HG03039 (cell line): Measurements from ENCODE around the gene CDH12.
"Not testable (repeated sequence)": the region's sequence is repeated elsewhere in the genome, so short reads cannot be mapped to it uniquely, and the experiment has no call there.

Experiments
- ATAC-seq: cut with Tn5 transposase; IDR thresholded peaks from one replicate; pipeline ENCODE4 v1.9.1; 2021; ENCODE audit warnings: mild to moderate bottlenecking, moderate library complexity; ENCODE audit not compliant: unreplicated experiment

The CDH12 gene

DNA sequence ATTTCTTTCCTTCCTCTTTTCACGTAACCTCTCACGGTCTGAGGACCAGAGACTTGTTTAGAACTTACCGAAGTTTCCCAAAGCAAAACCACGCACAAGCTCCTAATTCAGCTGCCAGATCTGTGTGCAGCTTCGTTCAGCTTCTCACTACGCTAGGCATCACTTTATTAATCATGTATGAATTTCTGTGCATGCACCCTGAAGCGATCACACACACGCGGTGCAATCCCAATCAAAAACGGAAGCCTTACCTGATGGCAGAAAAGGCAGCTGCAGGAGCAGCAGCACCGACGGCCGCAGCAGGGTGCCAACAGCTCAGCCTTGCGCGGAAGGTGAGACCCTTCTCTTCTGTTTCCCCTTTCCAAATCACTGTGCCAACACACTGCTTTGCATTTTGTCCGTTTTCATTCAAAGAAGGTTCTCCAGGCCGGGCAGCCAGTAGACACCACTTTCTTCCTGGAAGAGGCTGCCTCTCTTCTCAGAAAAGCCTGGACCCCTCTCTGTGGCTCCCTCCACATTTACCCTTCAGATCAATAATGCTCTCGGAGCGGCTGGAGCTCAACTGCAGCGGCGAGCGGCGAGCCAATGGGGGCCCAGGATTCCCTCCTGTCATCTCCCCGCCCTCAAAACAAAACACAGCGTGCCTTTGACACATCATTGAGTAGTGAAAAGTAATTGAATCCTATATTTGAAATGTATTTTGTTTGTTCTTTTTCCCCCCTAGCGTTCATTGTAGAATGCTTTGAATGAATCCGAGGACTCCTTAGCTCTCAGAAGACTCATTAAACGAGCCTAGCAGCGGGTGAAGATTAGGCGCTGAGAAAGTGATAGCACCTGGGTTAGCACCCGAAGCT is at the start of gene CDH12:
Gene CDH12 (minus strand): TSS at position 538 of the 854 bp plus-strand sequence.
- no peak for ATAC-seq

DNA sequence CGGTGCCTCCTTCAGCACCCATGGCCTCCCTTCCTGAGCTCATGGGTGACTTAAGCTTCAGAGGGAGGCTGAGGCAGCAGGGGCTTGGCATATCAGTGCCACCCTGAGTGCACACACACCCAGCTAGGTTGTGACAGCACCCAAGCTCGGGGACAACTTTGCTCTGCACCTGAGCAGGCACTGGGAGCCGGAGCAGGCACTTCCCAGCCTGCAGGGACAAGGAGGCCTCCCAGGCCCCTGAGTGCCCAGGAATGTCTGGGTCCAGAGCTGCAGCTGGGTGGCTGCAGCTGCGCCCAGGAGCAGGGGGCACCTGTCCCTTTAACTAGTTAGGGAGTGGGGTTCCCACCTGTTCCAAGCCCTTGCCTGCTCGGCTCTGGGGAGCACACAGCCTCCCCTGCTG is 48.7 kb upstream of the CDH12 start:
- no peak for ATAC-seq

DNA sequence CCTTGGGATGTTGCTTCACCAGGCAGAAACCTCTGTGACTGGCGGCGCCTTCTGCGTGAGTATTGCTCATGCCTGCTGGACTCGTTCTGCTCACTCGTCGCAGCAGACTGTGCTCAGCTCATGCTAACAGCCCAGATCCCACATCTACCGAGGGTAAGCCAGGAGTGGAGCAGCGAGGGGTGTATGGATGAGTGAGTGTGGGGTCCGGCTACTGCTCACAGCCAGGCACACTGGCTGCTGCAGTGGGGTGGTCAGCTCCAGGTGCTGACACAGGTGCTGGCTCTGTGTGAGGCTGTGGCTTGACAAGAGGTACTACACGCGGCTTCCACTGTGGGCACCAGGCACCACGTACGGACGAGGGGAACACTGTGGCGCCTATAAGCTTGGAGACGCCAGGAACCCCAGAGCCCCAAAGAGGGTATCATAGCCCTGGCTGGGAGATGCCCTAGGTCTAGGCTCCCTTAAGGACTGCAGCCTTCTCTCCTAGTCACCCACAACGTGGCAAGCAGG is 47.7 kb upstream of the CDH12 start:
- ATAC-seq = no peak

DNA sequence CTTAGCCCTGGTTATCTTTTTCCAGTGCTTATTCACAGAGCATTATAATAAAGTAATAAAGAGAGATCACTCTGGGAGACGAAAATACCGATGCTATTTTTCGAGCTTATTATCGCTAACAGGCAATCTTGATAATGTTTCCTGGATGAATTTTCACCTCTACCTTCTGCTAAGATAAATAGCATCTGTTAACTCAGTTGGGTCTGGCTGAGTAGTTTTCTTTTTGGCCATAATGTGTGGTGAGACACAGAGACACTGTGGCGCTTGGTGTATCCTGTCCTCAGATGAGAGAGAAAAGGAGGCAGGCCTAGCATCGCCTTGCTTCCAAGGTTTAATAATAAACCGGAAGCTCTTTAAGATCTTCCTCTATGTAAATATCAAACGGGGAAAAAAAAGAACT is 46.2 kb upstream of the CDH12 start:
- no peak for ATAC-seq

DNA sequence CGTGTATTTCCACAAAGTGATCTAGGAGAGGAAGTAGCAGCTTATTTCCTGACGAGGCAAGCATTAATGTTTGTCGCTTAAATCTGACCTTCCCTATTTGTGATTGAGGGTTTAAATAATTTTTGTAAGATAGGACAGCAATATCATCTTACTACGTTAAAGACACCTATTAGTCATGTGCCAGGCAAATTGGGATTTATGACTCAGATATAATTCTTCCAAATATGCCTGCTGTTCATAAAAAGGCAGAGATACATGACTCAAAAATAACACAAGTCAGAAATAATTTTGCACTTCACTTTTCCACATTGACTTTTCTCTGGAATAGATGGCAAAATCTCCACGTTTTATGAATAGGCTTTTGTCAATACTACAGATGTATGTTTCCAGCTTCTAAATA is 43.0 kb upstream of the CDH12 start:
- ATAC-seq = no peak

DNA sequence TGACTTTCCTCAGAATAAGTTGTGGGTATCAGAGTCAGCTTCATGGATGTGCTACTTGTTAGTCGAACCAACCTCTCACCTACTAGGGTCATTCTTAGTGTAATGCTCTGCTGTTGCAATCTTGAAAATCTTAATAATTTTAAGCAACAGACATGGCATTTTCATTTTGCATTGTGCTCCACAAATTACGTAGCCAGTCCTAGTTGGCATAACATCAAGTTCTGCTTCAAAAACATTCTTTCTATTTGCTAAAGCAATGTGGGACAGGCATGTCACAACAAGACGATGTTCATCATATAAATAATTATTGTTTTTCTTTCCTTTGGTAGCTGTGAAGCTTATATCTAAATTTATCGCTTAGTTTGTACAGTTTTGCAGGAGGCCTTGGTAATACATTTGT is 39.3 kb upstream of the CDH12 start:
- no peak for ATAC-seq

DNA sequence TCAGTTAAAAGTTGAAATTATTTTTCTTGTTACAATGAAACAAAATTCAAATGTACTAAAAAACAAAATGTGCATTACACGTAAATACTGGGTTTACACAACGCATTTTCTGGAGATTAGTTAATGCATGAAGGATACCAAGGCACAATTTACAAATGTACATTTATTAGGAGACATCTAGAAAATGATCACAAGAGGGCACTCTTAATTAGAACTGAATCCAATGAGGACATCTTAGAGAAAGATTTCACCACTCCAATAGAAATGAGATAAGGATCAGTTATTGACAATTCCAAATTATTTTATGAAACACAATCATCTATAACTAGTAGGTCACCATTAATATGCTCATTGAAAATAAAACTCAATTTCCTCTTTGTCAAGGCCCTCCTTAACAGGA is 36.6 kb upstream of the CDH12 start:
- no peak for ATAC-seq

DNA sequence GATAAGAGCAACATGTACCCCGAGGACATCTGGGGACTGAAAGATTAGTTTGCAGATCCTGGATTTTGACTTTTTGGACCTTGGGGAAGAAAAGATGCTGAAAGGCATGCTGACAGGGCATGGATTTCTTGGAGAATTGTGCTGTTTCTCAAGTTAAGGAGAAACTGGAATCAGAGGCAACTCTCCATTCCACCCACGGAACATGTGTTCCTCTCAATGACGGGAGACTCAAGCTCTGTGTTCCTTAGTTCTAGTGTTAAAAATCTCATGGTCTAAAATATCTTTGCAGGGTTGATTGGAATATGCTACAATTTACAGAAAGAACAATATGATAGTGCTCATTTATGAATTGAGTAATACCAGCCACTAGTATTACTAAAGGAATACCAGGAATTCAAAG is 34.4 kb upstream of the CDH12 start:
- no peak for ATAC-seq

DNA sequence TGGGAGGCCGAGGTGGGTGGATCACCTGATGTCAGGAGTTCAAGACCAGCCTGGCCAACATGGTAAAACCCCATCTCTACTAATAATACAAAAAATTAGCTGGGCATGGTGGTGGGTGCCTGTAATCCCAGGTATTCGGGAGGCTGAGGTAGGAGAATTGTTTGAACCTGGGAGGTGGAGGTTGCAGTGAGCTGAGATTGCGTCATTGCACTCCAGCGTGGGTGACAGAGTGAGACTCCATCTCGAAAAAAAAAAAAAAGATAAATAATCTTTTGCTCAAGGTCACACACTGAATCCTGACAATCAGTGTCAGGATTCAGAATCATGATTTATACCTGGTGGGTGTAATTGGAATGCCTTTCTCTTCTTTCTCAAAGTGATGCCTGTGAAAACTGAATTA is 5.8 kb upstream of the CDH12 start:
- not testable (repeated sequence) for ATAC-seq

DNA sequence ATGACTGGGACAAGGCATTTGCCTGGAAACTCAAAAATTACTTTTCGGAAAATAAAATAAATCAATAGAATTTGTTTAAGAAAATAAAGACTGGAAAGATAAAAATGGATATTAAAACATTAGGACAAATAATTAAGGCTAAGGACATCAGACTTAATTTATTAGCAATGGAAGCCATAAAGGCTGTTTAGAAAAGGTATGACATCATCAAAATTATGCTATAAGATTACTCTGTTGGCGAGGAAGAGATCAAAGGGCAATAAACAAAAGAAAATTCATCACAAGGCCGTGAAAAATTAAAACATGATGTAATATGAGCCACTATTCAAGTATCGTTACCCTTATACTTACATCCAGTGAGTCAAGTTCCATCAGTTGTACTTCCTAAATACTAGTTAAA is 2.7 kb upstream of the CDH12 start:
- no peak for ATAC-seq

DNA sequence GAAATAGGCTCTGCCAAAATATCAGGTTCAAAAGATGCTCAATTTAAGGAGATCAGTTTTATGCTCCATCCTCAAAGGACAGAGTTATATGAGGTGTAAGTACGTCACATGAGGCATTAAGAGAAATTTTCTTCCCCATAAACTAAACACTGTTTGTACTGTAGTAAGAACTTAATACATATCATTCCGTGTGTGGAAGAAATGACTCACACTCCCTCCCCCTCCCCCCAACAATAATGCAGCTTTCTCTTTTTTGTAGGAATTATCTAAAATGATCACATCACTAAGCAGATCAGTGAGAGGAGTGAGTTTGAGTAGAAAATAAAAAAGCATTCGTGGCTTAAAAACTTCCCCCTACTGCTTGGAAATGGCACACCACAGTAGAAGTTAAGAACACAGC is 2.2 kb downstream of the CDH12 start:
- no peak for ATAC-seq

DNA sequence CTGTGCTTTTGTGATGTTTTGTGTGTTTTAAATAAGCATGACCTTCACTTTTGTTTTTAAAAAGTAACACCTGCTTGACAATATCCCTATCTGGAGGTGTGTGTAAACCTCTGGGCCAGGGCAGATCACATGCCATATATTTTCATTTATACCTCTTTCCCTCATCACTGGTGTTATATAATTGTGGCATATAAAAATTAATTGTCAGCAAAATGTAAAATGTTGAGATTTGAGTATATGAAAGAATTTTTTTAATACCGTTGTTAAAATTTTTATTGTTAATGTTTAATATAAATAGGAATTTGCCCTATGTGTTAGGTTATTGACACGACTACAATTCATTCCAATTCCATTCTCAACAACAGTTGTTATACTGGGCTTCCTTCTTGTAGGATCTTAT is 6.5 kb downstream of the CDH12 start:
- ATAC-seq = no peak

DNA sequence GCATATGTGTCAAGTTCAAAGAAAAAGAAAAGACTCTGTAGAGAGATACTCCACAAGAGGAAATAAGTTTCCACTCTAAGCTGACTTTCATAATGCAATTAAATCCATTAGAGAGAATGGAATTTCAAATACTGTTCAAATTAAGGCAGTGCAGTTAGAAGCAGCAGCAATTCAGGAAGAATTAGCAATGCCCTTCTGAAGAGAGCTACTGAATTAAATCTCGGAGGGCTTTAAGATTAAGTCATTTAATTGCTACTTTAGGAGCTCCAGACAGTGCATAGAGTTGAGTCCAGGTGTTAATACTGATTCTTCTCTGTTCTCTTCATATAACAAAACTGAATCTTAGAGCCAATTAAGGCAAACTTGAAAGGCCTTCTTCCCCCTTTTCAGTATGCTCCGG is 8.5 kb downstream of the CDH12 start:
- no peak for ATAC-seq

DNA sequence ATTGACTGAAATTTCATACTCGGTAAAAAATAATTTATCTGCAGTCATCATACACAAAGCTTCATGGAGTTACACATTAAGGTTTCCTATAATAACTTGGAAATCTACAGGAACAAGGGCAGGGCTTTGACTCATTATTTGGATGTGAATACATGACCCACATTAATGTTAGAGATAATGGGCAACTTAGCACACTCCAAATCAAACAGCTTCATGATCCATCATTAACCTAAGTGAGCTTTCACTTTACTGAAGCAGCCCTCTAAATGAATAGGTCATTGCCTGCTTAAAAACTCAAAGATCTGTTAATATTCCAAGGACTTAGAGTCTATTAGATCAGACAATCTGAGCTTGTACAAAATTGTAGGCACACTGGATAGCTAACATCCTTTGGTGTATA is 9.0 kb downstream of the CDH12 start:
- ATAC-seq = no peak

DNA sequence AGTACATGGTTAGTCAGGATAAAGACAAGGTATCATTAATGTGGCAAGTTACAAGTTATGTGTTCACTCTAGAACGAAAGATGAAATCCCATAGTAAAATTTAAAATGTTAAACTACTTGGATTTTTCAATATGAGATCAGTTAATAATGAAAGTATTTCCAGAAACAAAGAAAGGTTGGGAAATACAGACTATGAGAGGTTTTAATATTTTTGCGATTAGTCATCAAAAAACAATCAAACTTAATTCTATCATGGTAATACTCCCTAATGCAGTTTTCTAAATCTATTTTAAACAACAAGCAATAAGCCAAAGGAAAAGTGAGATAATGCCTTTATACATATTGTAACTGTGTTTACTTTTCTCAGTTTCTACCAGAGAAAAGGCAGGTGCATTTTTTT is 10.6 kb downstream of the CDH12 start:
- ATAC-seq = no peak

DNA sequence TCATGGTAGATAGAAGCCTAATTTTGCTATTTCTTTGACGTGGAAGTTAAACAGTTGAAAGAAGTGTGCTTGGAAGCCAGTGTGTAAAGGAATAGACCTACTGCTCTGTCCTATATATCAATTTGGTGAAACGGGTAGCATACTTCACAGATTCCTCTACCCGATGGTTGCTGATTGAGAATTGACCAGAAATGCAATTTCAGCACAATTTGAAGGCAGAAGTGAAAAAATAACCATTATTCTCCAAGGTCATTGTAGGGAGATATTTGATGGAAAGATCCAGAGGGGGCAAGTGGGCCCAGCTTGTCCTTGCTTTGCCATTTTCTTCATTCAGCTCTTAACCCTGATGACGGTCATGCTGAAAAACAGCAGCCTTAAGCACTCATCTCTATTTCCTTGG is 15.3 kb downstream of the CDH12 start:
- ATAC-seq = no peak

DNA sequence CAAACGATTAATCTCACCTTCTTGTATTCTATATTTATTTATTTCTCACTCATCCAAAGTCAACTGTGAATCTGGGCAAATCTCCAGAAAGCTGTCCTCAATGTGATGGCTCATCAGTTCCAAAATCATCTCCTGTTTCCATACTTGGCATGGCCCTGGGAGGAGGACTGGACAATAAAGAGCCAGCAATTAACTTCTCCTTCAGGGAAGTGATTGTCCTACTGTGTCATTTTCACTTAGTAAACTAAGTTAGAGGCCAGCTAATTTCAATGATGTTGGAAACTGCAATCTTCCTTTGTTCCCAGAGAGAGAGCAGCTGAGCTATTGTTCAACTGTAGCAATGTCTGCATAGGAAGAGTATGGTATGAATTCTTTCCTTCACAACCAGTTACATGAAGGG is 17.5 kb downstream of the CDH12 start:
- ATAC-seq = no peak

DNA sequence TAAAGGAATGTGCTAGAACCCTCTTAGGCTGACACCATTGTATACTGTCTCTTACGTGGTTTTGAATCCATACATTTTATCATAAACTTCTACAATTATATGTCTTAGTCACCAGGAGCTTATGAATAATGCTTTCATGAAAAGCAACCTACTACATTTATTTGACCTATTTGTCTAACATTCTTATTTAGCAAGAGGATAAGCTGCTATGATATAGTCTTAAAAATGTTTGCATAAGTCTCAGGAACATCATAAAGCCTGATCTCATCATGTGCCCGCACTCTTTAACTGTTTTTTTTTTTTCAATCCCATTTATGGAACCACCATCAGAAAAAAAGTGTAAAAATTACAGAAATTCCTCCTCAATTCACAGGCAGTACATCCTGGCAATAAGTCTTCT is 59.7 kb downstream of the CDH12 start:
- no peak for ATAC-seq

DNA sequence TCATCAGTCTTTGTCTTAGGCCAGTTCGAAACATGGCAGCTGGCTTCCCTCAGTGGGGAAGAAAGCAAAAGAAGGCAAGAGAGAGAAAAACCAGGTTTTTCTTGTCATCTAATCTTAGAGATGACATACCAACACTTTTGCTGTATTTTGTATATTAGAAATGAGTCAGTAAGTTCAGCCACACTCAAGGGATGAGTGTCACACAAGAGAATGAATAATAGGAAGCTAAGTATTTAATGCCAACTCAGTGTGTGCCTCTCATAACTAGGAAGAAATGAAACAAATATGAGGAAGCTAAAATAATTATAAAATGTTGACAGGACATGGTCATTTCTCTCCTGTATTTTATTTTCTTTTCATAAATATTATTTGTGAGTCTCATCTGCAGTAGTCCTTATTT is 65.3 kb downstream of the CDH12 start:
- no peak for ATAC-seq

DNA sequence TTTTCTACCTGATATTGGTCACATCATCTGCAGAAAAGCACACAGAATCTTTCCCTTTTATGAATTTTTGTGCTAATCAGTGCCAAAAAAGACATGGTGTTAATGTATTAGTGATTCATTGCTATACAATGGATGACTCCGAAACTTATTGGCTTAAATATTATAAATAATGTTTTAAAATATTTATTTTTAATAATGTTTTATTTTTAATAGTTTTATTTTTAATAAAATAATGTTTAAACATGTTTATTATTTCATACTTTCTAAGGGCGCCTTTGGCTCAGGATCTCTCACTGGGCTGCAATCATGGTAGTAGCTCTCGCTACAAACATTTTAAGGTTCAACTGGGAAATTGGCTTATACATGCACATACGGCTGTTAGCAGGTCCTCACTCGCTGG is 65.7 kb downstream of the CDH12 start:
- no peak for ATAC-seq

DNA sequence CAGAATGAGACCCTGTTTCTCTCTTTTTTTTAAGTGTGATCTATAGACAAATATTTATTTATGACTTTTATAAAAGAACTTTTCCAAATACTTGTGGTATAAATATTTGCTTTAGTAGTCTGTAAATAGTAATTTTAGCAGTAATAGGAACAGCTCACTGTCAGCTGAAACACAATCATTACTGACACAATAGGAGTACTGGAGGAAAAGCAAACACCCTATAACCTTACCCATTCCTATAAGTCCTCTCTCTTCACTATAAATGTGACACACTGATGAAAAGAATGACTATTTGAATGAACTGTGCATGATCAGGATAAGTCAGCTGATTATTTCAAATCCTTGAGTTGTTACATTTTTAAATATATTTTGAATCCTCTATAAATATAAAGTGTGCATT is 72.4 kb downstream of the CDH12 start:
- ATAC-seq = no peak

DNA sequence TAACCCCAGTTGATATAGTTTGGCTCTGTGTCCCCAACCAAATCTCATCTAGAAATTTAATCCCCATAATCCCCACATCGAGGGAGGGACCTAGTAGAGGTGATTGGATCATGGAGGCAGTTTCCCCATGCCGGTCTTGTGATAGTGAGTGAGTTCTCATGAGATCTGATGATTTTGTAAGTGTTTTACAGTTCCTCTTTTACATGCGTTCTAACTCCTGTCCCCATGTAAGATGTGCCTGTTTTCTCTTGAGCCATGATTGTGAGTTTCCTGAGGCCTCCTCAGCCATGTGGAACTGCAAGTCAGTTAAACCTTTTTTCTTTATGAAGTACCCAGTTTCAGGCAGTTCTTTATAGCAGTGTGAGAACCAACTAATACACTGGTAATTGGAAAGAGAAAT is 73.6 kb downstream of the CDH12 start:
- ATAC-seq = no peak

DNA sequence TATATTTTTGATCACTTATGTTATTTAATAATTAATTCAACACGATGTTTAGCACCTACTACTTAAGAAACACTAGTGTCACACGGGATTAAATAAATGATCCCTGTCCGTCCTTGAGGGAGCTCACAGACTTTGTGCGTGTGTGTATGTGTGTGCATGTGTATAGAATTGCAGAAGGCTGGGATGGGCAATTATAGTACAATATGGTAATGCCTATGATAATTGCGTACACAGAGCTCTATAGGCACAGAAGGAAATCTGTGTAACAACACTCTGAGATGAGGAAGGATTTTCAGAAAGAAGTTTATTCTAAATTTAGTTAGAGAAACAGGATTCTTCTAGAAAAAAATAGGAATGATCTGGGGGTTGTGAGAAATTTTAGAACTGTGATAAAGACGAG is 76.9 kb downstream of the CDH12 start:
- no peak for ATAC-seq
